ENCODE measurements around the gene GPALPP1.

DNA sequence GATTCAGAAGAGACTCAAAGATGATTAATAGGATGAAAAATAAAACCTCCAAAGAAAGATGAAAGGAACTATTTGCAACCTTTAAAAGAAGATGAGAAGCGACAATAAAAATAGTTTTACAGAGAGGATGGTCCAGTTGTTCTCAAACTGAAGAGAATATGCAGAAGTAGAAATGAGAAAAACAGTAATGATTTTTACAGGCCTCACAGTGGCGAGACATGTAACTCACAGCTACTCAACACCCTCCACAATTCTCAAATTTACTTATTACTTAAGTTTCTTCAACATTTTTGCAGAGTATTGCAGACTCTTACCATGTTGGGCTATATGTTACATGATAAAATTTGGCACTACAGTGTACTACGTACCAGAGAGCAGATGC, 20.9 kb upstream of the GPALPP1 start:
- TF ChIP-seq CTCF (IDR thresholded peaks at IDR 0.05; ENCODE audit: low read length): no peak
- no peak for TF ChIP-seq EZH2 (optimal IDR thresholded peaks at IDR 0.05; ENCODE audit: low read depth, low read length)
